ENCODE results near the gene PLA2G7. TPM values are rescaled to one million over a fixed set of nuclear protein-coding genes. Genes with fewer than 3 reads are reported as not detected.
A peak's percentile ranks its signal among the peaks of the same experiment; 100 is the strongest.

PLA2G7 gene
- total RNA-seq, 1 donor = 0.36 TPM

DNA sequence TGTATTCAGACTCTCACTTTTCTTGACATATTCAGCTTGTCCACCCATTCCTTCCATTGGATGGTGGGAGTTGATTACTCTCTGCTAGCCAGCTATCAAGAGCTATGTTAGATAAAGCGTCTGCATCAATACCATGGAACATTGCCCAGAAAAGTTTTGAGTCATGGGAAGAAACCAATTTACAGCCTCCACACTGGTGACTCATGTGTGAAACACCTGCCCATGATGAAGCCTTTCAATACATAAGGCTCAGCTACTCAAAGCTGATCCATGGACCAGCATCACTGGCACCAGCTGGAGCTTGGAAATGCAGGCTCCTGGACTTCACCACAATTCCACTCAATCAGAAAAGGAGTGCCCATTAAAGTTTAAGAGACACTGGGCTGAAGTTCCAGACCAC is 16.1 kb downstream of the PLA2G7 start:
- no peak overlapping the region for H3K4me3 ChIP-seq (ENCODE audit: insufficient read depth, low read length)
- H3K4me2 ChIP-seq (ENCODE audit: insufficient read depth, low read length) = no peak overlapping the region
- TF ChIP-seq, protein P1, sequence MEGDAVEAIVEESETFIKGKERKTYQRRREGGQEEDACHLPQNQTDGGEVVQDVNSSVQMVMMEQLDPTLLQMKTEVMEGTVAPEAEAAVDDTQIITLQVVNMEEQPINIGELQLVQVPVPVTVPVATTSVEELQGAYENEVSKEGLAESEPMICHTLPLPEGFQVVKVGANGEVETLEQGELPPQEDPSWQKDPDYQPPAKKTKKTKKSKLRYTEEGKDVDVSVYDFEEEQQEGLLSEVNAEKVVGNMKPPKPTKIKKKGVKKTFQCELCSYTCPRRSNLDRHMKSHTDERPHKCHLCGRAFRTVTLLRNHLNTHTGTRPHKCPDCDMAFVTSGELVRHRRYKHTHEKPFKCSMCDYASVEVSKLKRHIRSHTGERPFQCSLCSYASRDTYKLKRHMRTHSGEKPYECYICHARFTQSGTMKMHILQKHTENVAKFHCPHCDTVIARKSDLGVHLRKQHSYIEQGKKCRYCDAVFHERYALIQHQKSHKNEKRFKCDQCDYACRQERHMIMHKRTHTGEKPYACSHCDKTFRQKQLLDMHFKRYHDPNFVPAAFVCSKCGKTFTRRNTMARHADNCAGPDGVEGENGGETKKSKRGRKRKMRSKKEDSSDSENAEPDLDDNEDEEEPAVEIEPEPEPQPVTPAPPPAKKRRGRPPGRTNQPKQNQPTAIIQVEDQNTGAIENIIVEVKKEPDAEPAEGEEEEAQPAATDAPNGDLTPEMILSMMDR (IDR thresholded peaks at IDR 0.05; ENCODE audit: extremely low read depth, low read depth, low read length) = no peak
- H4K20me1 ChIP-seq (ENCODE audit: insufficient read depth, low read length) = no peaks in the 10 kb centered on the region
- H3K9me3 ChIP-seq (ENCODE audit: low read depth, low read length) = no peaks in the 10 kb centered on the region
- no peak overlapping the region for H3K27ac ChIP-seq (ENCODE audit: low read depth, low read length)
- no peaks in the 10 kb centered on the region for H3K4me1 ChIP-seq (ENCODE audit: insufficient read depth, low read length)
- H3K27me3 ChIP-seq (ENCODE audit: insufficient read depth, low read length) = no peaks in the 10 kb centered on the region
- no peak overlapping the region for H2AFZ ChIP-seq (ENCODE audit: low read length)
- H3K79me2 ChIP-seq (ENCODE audit: insufficient read depth, low read length) = no peaks in the 10 kb centered on the region
- no peak for DNase-seq (ENCODE audit: insufficient read length, low spot score, missing footprints)
- no peaks in the 10 kb centered on the region for H3K36me3 ChIP-seq (ENCODE audit: insufficient read depth, low read length)

DNA sequence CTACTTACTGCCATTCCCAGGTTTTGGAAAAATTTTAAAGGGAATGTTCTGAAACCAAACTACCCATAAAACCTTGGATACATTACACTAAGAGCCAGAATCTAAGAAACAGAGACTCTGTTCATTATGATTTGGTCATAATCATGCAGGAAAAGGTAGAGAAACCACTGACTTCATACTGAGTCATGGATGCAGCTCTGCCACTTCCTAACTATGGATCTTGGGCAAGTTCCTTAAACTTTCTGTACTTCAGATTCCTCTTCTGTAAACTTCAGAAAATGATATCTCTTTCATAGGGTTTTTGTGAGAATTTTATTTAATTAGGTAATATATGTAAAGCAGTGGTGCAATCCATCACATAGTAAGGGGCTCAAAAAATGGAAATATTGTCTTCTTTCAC is 20.0 kb downstream of the PLA2G7 start:
- no peak overlapping the region for H3K4me2 ChIP-seq (ENCODE audit: insufficient read depth, low read length)
- H3K27me3 ChIP-seq (ENCODE audit: insufficient read depth, low read length) = no peaks in the 10 kb centered on the region
- H3K9me3 ChIP-seq (ENCODE audit: low read depth, low read length) = no peaks in the 10 kb centered on the region
- H3K36me3 ChIP-seq (ENCODE audit: insufficient read depth, low read length) = no peaks in the 10 kb centered on the region
- no peak overlapping the region for H3K27ac ChIP-seq (ENCODE audit: low read depth, low read length)
- H3K4me1 ChIP-seq (ENCODE audit: insufficient read depth, low read length) = no peaks in the 10 kb centered on the region
- no peaks in the 10 kb centered on the region for H4K20me1 ChIP-seq (ENCODE audit: insufficient read depth, low read length)
- TF ChIP-seq, protein P1 (IDR thresholded peaks at IDR 0.05; ENCODE audit: extremely low read depth, low read depth, low read length) = no peak
- no peak overlapping the region for H3K4me3 ChIP-seq (ENCODE audit: insufficient read depth, low read length)
- H3K79me2 ChIP-seq (ENCODE audit: insufficient read depth, low read length) = no peaks in the 10 kb centered on the region
- DNase-seq (ENCODE audit: insufficient read length, low spot score, missing footprints) = peak; percentile 21
- no peak overlapping the region for H2AFZ ChIP-seq (ENCODE audit: low read length)

DNA sequence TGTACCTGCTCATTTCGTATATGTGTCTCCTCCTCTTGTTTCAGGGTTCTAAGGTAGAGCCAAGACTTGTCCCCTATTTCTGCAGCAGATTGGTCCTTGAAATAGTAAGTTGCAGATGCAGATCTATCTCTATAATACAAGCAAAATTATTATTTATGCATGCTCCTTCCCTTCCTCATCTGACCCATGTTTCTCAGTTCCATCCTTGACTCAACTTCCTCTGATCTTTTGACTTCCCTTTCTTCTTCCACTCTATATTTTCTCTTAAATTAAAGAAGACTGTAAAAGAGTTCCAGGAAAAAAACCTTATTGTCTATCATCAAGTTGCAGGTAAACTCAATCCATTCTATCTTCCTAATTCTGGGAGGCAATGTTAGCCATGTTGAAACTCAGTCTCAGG is 23.7 kb downstream of the PLA2G7 start:
- no peaks in the 10 kb centered on the region for H3K36me3 ChIP-seq (ENCODE audit: insufficient read depth, low read length)
- TF ChIP-seq, protein P1 (IDR thresholded peaks at IDR 0.05; ENCODE audit: extremely low read depth, low read depth, low read length) = no peak
- H3K27ac ChIP-seq (ENCODE audit: low read depth, low read length) = no peak overlapping the region
- H3K27me3 ChIP-seq (ENCODE audit: insufficient read depth, low read length) = no peaks in the 10 kb centered on the region
- H3K4me3 ChIP-seq (ENCODE audit: insufficient read depth, low read length) = no peak overlapping the region
- no peaks in the 10 kb centered on the region for H3K9me3 ChIP-seq (ENCODE audit: low read depth, low read length)
- H3K79me2 ChIP-seq (ENCODE audit: insufficient read depth, low read length) = no peaks in the 10 kb centered on the region
- no peaks in the 10 kb centered on the region for H4K20me1 ChIP-seq (ENCODE audit: insufficient read depth, low read length)
- H2AFZ ChIP-seq (ENCODE audit: low read length) = no peak overlapping the region
- DNase-seq (ENCODE audit: insufficient read length, low spot score, missing footprints) = no peak
- no peak overlapping the region for H3K4me2 ChIP-seq (ENCODE audit: insufficient read depth, low read length)
- H3K4me1 ChIP-seq (ENCODE audit: insufficient read depth, low read length) = no peaks in the 10 kb centered on the region

DNA sequence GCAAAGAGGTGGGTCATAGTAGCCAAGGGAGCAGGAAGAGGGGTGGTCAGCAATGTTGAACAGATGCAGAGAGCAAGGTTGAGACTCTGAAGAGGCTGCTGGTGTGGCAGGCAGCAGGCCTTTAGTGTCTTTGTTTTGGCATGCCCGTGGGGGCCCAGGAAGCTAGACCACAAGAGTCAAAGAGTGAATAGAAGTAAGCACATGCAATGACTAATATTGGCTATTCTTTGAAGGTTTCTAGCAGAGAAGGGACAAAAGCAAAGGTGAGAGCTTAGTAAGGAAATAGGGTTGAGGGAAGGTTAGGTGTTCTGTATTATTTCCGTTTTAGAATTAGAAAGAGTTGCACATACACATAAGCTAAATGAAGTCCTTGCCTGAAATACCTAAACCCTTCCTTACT is 28.7 kb downstream of the PLA2G7 start:
- Histone ChIP-seq H4K20me1 (ENCODE audit: insufficient read depth, low read length) (no peaks in the 10 kb centered on the region), H3K9me3 (ENCODE audit: low read depth, low read length) (no peaks in the 10 kb centered on the region), H3K36me3 (ENCODE audit: insufficient read depth, low read length) (no peaks in the 10 kb centered on the region), H3K4me3 (ENCODE audit: insufficient read depth, low read length) (no peak overlapping the region), H2AFZ (ENCODE audit: low read length) (no peak overlapping the region), H3K27me3 (ENCODE audit: insufficient read depth, low read length) (peaks cover 3% of the 10 kb centered on the region), H3K79me2 (ENCODE audit: insufficient read depth, low read length) (no peaks in the 10 kb centered on the region), H3K27ac (ENCODE audit: low read depth, low read length) (no peak overlapping the region), H3K4me2 (ENCODE audit: insufficient read depth, low read length) (no peak overlapping the region), H3K4me1 (ENCODE audit: insufficient read depth, low read length) (no peaks in the 10 kb centered on the region)
- no peak for DNase-seq (ENCODE audit: insufficient read length, low spot score, missing footprints)
- TF ChIP-seq, protein P1 (IDR thresholded peaks at IDR 0.05; ENCODE audit: extremely low read depth, low read depth, low read length) = no peak

Measured in osteoblast (primary cell).